Cardiac fibroblast (primary cell): ENCODE results near the gene MRPS27.

Experiments used
- DNase-seq, 2 donors: peaks; one replicate each; pipeline versions ENCODE4 v3.0.0 to v3.0.0-alpha.2; 2010; ENCODE audit warnings: low read depth in 2 of 2
- H3K4me3 ChIP-seq, 2 donors: replicated peaks in 1 of 2; 1 replicate in 1 of 2; 2 replicates in 1 of 2; pipeline ENCODE4 v1.5.1; 2011; ENCODE audit warnings: low read depth in 2 of 2, low read length in 2 of 2, mild to moderate bottlenecking in 2 of 2, moderate library complexity in 1 of 2
- CTCF ChIP-seq: IDR thresholded peaks from one replicate; pipeline ENCODE4 v1.5.1; 2011; ENCODE audit warnings: low read depth, mild to moderate bottlenecking, low read length, inconsistent platforms

The MRPS27 gene

GRCh38 chr5:72252574-72253155 lies 67.4 kb downstream of the MRPS27 start:
- TF ChIP-seq CTCF: no peak
- DNase-seq: peak; percentile 49 to 58
- H3K4me3 ChIP-seq: no peak overlapping the region

DNA sequence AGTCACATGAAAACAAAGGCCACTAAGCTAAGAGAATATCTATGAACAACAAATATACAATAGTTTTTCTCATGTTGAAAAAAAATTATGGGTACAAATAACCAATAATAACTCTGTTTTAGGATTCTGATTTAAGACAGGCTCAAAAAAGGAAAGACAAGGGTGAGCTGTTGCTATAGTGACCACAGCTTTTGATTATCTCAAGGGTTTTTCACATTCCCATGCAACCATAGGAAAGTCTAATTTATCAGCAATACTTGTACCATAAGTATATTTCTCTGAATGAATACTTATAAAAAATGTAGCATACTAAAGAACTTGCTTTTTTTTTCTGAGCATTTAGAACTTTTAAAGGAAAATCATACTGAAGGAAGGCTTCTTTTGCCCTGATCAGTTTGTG lies 68.0 kb downstream of the MRPS27 start:
- no peak for DNase-seq
- H3K4me3 ChIP-seq: no peak overlapping the region
- no peak for TF ChIP-seq CTCF

- H3K4me3 ChIP-seq: no peak overlapping the region
- DNase-seq: no peak
- no peak for TF ChIP-seq CTCF
Observed at GRCh38 chr5:72251386-72251785, 68.7 kb downstream of the MRPS27 start.

DNA sequence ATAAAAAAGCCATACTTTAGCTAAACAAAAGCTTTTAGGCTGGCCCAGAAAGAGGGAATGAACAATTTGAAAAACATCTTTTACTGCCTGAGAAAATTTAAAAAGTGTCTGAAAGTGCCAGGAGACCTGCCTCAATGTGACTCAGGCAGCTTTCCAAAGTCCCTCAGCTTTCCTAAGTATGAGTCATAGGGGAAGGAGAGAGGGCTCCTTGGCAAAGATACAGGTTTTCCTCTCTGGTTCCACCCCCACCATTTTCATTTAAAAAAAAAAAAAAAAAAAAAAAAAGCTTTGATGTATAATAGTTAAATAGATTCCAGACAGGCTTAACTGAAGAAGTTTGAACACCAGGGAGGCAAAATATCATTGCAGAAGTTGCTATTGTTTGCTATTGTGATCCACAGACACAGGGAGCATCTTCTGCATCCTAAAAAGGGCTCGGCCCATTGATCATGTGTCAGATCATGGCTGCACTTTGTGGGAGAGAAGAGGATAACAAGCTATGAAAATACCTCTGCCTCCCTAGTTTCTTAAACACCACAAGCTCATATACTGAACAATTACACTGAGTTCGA lies 71.5 kb downstream of the MRPS27 start:
- DNase-seq: peak; percentile 89 to 91
- no peak for TF ChIP-seq CTCF
- H3K4me3 ChIP-seq: no peak overlapping the region

DNA sequence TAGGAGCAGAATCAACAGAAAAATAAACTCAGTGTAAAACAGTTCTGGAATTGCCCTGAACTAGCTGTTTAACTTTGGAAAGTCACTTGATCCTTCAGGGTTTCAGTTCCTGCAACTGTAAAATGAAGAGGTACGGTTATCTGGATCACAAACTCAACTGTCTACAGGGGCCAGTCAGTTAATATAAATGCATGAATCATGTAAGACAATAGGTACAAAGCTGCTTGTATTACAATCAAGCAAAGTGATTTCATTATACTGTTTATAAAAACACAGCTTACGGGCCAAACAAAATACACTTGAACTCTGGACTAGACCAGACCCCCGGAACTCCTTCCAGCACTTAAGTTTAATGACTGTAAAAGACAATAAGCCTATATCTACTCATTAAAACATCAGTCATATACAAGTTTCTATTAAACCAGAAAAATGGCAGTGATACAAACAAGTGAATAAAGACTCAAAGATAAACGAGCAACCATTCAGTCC lies 73.0 kb downstream of the MRPS27 start:
- no peak overlapping the region for H3K4me3 ChIP-seq
- peak; percentile 36 to 67 for DNase-seq

DNA sequence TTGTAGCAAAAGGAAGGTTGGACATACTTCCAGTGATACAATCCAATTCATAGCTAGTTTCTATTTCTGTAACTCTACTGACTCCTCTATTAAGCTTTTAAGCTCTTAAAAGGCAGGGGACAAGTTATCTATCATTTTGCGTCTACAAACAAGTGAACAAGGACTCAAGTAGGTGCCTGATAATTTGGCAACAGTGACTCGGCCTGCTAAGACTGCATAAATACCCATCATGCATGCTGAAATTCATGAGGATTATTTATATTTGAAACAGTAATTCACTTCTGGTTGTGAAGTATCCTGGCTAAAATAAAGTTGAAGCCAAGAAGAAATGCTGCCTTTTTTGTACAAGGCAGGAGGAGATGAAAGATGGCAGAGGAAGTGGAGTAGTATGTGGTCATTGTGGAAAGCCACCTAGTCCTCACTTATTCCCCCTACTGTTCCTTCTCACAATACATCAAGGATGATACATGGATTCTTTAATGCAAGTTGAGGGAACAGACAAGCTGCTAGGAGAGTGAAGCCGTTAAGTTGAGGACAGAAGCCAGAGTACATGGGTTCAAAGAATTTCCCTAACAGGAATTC lies 74.0 kb downstream of the MRPS27 start:
- peak; percentile 44 for TF ChIP-seq CTCF
- H3K4me3 ChIP-seq: no peak overlapping the region
- DNase-seq: peak in 1 of 2 donors; percentile 68

More for the DNA sequence above, 73.0 kb downstream of the MRPS27 start:
- TF ChIP-seq CTCF: no peak
